HG02588 (cell line): ENCODE measurements around the gene C6orf58.
"Not testable (repeated sequence)": the region's sequence is repeated elsewhere in the genome, so short reads cannot be mapped to it uniquely, and the experiment has no call there.

Source experiments
- ATAC-seq: cut with Tn5 transposase; IDR thresholded peaks from one replicate; pipeline ENCODE4 v1.9.1; 2021; ENCODE audit warnings: mild to moderate bottlenecking, moderate library complexity; ENCODE audit not compliant: unreplicated experiment

Gene C6orf58

DNA sequence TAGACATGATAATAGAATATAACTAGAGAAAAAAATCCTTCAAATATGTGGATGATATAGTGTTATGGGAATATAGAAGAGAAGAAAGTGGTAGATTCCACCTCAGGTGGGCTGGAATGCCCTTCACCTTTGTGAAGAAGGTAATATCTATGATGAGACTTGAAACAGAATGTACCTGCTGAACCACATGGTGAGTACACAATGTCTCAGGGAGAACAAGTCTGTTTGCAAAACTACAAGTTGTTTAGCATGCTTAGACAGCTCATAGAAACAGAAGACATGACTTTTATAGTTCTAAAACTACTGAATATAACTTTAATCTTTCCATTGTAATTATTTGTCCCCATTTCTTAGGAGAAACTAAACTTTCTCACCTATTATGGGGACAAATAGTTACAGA lies 12.2 kb downstream of the C6orf58 start:
- no peak for ATAC-seq

- no peak for ATAC-seq
These were observed 13.4 kb downstream of the C6orf58 start for GRCh38 chr6:127590344-127590743.

DNA sequence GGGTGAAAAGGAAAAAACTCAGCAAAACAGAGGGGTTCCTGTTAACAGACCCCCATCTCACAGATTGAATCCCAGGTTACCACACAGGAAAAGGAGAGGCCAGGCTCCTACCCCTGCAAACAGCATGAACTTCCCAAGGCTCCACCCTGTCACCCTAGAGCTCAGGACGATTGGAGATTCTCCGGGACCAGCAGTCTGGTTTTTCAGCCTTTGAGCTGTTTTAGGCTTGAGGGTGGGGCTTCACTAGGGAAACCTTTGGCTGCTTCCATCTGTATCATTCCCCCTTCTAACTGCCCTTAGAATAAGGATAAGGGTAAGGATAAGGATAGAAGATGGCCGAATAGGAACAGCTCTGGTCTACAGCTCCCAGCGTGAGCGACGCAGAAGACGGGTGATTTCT lies 16.0 kb downstream of the C6orf58 start:
- ATAC-seq: no peak

DNA sequence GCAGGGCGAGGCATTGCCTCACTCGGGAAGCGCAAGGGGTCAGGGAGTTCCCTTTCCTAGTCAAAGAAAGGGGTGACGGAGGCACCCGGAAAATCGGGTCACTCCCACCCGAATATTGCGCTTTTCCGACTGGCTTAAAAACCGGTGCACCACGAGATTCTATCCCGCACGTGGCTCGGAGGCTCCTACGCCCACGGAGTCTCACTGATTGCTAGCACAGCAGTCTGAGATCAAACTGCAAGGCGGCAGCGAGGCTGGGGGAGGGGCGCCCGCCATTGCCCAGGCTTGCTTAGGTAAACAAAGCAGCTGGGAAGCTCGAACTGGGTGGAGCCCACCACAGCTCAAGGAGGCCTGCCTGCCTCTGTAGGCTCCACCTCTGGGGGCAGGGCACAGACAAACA lies 16.5 kb downstream of the C6orf58 start:
- not testable (repeated sequence) for ATAC-seq

DNA sequence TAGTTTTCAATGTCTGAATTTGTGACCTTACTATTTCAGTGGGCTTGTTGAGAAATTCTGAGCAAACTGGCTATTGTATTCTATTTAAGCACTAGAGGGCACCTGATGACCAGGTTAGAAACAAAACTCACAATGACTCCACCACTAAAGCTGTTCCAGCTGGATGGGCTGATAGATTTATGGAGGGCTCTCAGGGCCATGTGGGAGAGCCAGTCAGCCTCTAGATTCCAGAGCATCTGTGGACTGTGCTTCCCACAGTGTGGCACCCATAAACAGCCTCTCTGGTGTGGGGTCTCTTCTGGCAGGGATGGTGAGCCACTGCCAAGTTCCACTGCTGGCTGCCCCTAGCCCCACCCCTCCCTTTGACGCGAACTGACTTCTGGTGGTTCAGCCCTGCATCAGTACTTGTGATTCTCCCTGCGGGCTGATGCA lies 29.2 kb downstream of the C6orf58 start:
- no peak for ATAC-seq

- ATAC-seq: no peak
These were observed 31.7 kb downstream of the C6orf58 start for GRCh38 chr6:127608554-127609270.

- ATAC-seq: no peak
These were observed 41.8 kb downstream of the C6orf58 start for GRCh38 chr6:127618729-127619128.

GRCh38 chr6:127630800-127631199 lies 53.8 kb downstream of the C6orf58 start:
- no peak for ATAC-seq

- no peak for ATAC-seq
These were observed 57.2 kb downstream of the C6orf58 start for GRCh38 chr6:127634178-127634577.

DNA sequence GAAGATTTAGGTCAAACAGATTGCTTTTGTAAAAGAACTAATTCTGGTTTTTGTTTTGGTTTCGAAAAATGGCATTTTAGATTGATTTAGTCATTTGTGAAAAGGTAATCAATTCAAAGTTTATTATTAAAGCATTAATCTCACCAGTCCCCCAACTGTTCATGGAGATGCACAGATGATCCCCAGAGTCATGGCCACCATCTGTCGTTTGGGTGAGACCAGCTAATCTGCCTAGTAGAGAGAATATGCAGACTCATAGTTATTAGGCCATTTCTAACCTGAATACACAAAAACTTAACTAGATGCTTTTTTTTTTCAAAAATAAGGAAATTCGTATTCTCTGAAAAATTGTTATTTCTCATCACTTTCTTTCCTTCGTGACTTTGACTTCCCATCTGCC lies 58.1 kb downstream of the C6orf58 start:
- no peak for ATAC-seq

- no peak for ATAC-seq
These were observed 60.9 kb downstream of the C6orf58 start for GRCh38 chr6:127637830-127638409.
